GM12873 (cell line): ENCODE data around the gene PTPRN2.

Experiments
- TF ChIP-seq, protein P1 (sequence below): IDR thresholded peaks from 2 replicates; pipeline ENCODE4 v1.5.1; 2012; ENCODE audit warnings: low read depth, mild to moderate bottlenecking, moderate library complexity, low read length, control low read depth; ENCODE audit not compliant: insufficient read depth; ENCODE audit errors: missing control alignments

Gene PTPRN2

DNA sequence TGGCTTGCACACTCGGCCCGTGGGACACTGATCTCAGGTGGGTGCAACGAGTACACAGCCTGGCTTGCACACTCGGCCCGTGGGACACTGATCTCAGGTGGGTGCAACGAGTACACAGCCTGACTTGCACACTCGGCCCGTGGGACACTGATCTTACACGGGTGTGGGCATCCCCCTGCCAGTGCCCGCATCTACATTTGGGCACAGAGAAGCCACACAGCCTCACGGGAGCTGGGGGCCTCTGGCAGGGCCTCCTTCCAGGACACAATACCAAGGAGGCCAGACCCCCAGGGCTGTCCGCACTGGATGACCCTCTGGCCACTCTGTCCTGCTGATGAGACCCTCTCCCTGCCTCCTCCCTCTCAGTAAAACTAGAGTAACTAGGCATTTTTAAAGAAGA, 920.4 kb downstream of the PTPRN2 start:
- TF ChIP-seq, protein P1, sequence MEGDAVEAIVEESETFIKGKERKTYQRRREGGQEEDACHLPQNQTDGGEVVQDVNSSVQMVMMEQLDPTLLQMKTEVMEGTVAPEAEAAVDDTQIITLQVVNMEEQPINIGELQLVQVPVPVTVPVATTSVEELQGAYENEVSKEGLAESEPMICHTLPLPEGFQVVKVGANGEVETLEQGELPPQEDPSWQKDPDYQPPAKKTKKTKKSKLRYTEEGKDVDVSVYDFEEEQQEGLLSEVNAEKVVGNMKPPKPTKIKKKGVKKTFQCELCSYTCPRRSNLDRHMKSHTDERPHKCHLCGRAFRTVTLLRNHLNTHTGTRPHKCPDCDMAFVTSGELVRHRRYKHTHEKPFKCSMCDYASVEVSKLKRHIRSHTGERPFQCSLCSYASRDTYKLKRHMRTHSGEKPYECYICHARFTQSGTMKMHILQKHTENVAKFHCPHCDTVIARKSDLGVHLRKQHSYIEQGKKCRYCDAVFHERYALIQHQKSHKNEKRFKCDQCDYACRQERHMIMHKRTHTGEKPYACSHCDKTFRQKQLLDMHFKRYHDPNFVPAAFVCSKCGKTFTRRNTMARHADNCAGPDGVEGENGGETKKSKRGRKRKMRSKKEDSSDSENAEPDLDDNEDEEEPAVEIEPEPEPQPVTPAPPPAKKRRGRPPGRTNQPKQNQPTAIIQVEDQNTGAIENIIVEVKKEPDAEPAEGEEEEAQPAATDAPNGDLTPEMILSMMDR = no peak

DNA sequence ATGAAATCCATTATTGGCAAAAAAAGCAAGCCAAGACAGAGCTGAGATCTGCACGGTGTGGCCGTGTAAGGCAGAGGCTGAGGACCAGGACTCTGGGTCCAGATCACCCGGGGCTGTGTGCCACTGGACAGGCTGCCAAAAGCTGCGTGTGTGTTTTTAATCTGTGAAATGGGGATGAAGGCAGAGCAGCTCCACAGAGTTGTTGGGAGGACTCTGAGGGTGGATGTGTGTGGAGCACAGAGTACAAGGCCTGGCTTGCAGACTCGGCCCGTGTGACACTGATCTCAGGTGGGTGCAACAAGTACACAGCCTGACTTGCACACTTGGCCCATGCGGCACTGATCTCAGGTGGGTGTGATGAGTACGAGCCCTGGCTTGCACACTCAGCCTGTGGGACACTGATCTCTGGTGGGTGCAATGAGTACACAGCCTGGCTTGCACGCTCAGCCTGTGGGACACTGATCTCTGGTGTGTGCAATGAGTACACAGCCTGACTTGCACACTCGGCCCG, 921.0 kb downstream of the PTPRN2 start:
- TF ChIP-seq, protein P1 = no peak

DNA sequence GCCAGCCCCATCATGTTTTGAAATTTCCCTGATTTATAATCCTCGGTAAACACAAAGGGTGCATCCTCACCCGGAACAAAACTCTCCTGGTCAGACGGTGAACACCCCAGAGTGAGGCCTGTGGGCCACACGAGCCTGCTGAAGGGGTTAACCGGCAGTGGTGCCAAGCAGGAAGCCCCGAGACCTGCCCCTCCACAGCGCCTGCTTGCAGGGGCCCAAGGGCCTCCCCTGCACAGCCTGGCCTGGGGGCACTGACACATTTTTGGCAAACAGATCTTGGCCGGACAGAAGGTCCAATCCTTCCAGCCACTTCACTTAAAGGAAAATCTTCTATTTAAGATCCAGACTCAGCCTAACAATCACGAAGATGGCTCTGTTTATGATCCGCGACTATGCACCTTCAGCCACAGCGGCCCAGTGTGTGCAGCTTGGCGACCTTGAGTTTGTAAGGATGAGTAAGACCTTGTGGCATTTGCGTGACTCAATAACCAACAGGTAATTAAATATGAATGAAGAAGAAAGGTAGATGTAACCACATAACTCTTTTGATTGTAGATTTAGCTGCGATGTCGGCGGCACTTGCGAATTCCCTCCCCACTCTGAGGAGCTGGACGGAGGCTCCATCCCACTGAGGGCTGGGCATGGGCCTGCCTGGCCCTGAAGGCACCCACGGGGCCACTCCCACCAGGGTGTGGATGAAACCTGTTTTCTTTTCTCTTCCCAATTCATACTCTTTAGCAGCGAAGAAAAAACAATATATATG, 922.6 kb downstream of the PTPRN2 start:
- TF ChIP-seq, protein P1 = no peak

DNA sequence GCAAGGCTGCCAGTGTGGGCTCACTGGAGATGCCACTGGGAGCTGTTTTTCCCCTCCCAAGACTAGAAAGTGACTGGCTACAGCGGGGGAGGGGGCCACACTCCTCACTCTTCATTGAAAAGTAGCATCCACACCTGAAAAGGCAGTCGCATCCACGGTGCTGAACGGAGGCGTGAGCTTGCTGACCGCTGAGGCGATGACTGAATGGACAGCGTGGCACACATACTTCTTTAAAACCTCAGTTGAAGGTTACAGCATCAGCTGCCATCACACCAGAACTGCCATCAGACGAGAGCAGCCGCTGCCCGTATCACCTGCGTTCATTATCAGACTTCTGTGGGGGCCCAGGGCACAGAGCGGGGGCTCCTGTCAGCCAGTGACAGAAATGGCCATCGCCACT, 923.6 kb downstream of the PTPRN2 start:
- TF ChIP-seq, protein P1 = no peak

DNA sequence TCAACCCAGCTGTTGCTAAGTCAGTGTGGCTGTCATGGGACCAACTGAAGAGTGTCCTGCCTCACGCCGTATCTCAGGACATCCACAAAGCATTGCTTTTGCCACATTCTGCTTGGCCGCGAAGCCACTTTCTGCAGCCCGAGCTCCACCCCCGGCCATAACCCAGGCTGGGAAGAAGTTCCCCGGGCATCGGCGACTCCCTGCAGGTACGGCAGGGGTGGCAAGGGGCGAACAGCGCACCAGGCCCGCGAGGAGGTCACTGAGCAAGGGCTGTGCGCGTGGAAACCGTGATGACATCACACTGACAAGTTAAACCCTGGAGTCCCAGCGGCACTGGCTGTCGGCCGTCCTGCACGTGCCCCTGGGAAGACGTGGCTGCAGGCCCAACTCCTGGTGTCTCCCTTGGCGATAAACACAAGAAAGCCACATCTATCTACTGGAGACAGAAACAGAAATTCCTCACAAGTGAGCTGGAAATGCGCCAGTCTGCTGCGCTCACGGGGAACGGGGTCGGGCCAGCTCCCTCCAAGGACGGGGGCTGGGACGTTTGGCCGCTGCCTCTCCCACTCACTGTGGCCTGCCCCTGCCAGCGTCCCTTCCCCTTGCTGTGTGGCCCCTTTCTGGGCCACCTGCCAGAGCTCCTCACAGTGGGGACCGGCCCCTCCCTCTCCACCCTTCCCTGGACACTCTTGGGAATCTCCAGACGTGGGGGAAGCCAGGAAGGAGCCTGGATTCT, 924.5 kb downstream of the PTPRN2 start:
- TF ChIP-seq, protein P1 = no peak

DNA sequence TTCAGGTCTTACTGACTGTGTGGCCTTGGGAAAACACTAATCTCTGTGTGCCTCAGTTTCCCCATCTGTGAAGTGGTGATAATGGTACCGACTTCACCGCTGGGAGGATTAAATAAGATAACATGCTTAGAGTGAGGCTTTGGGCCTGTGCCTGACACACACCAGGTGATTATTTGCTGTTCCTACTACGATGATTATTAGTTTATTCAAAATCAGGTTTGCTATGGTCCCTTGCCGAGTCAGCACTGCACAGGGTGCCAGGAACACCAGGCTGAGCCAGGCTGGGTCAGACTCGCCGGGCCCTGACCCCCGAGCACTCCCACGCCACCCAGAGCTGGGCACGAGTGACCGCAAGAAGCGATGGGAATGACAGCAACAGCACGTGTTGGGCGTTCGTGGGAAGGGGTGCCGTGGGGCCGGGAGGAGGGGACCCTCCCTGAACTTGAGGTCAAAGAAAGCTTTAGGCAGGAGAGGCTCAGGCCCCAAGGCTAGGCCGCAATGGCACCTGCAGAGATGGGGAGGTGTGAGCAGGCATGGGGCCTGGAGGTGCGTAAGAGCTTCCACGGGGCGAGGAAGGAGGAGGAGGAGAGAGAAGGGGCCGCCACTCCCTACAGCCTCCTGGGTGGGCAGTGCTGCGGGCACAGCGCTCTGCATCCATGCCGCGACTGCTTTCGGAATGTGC, 925.4 kb downstream of the PTPRN2 start:
- TF ChIP-seq, protein P1 = no peak

DNA sequence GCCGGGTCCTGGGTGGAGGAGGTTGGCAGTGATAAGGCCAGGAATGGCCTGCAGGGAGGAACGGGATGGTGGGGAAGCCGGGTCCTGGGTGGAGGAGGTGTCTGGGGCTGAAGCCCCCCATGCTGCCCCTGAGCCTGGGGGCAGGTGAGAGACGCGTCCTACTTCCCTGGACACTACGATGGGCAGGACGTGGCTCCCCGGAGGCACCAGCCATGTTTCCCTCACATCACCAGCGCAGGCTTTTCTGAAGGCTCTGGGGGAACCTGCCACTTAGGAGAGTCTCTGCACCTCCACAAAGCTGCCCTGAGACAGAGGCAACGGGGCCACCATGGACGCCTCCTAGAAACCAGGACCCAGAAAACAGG, 926.0 kb downstream of the PTPRN2 start:
- TF ChIP-seq, protein P1 = no peak
